ENCODE data around the gene TMPO. TPM values are rescaled to one million over a fixed set of nuclear protein-coding genes. Genes with fewer than 3 reads are reported as not detected.

Gene TMPO
- polyA plus RNA-seq (133 and 143 TPM in 2 replicates), polyA minus RNA-seq (247 and 250 TPM in 2 replicates)

- H3K36me3 ChIP-seq (ENCODE audit: insufficient read depth, low read length) = no peaks in the 10 kb centered on the region
- peak within 1 kb of the TSS; percentile 94 for H2AFZ ChIP-seq (ENCODE audit: low read depth, low read length)
- no peaks in the 10 kb centered on the region for H3K9me3 ChIP-seq (ENCODE audit: low read length)
- no peaks in the 10 kb centered on the region for H4K20me1 ChIP-seq (ENCODE audit: insufficient read depth)
- TF ChIP-seq EP300 (conservative IDR thresholded peaks at IDR 0.05; ENCODE audit: poor library complexity, severe bottlenecking) = no peak
- peak; percentile 94 for TF ChIP-seq TAF1 (IDR thresholded peaks at IDR 0.05; ENCODE audit: low read depth)
- TF ChIP-seq REST (IDR thresholded peaks at IDR 0.05; ENCODE audit: borderline replicate concordance) = peak; percentile 60
- no peak for TF ChIP-seq EZH2 (IDR thresholded peaks at IDR 0.05; ENCODE audit: borderline replicate concordance, insufficient read depth, low read length, poor library complexity, severe bottlenecking)
- peak; percentile 86 for TF ChIP-seq POLR2AphosphoS5 (IDR thresholded peaks at IDR 0.05)
- peak; percentile 86 for TF ChIP-seq MXI1 (conservative IDR thresholded peaks at IDR 0.05; ENCODE audit: poor library complexity, severe bottlenecking)
- TF ChIP-seq RAD21 (conservative IDR thresholded peaks at IDR 0.05) = peak; percentile 16
- peak; percentile 18 for TF ChIP-seq CTCF (IDR thresholded peaks at IDR 0.05; ENCODE audit: poor library complexity, severe bottlenecking)
- H3K4me2 ChIP-seq (ENCODE audit: low read length) = peak within 1 kb of the TSS; percentile 96
- H3K27ac ChIP-seq (ENCODE audit: low read length) = peak within 1 kb of the TSS; percentile 93
- no peaks in the 10 kb centered on the region for H3K27me3 ChIP-seq (ENCODE audit: insufficient read depth, low read depth, low read length)
- peaks cover 4% of the 10 kb centered on the region for H3F3A ChIP-seq (ENCODE audit: insufficient read depth, low read length, poor library complexity, severe bottlenecking)
- peaks cover 54% of the 10 kb centered on the region for H3K79me2 ChIP-seq (replicated peaks; ENCODE audit: insufficient read depth, low read length)
- H3K9ac ChIP-seq (ENCODE audit: low read length) = peak within 1 kb of the TSS; percentile 93
- H3K9me2 ChIP-seq (ENCODE audit: insufficient read depth, low read length) = no peaks in the 10 kb centered on the region
- peak within 1 kb of the TSS; percentile 97 for H3K4me3 ChIP-seq (ENCODE audit: low read length)
Measured at GRCh38 chr12:98515287-98516110, at the start of gene TMPO. Gene TMPO, plus strand, starts transcription at chr12:98515590. Its CDS starts 278 bp downstream, at chr12:98515868.

- H3K27ac ChIP-seq (ENCODE audit: low read length) = no peak overlapping the region
- H3K4me3 ChIP-seq (ENCODE audit: low read length) = no peak overlapping the region
- H3K9me3 ChIP-seq (ENCODE audit: low read length) = no peaks in the 10 kb centered on the region
- H3K9me2 ChIP-seq (ENCODE audit: insufficient read depth, low read length) = no peaks in the 10 kb centered on the region
- H3K9ac ChIP-seq (ENCODE audit: low read length) = no peak overlapping the region
- H3K36me3 ChIP-seq (ENCODE audit: insufficient read depth, low read length) = no peaks in the 10 kb centered on the region
- no peak for TF ChIP-seq RAD21 (conservative IDR thresholded peaks at IDR 0.05)
- TF ChIP-seq REST (IDR thresholded peaks at IDR 0.05; ENCODE audit: borderline replicate concordance) = no peak
- TF ChIP-seq EZH2 (IDR thresholded peaks at IDR 0.05; ENCODE audit: borderline replicate concordance, insufficient read depth, low read length, poor library complexity, severe bottlenecking) = no peak
- TF ChIP-seq SMC3 (conservative IDR thresholded peaks at IDR 0.05; ENCODE audit: poor library complexity) = no peak
- TF ChIP-seq EP300 (conservative IDR thresholded peaks at IDR 0.05; ENCODE audit: poor library complexity, severe bottlenecking) = no peak
- TF ChIP-seq CTCF (IDR thresholded peaks at IDR 0.05; ENCODE audit: poor library complexity, severe bottlenecking) = no peak
- TF ChIP-seq TAF1 (IDR thresholded peaks at IDR 0.05; ENCODE audit: low read depth) = no peak
- no peak for TF ChIP-seq MXI1 (conservative IDR thresholded peaks at IDR 0.05; ENCODE audit: poor library complexity, severe bottlenecking)
- TF ChIP-seq POLR2AphosphoS5 (IDR thresholded peaks at IDR 0.05) = no peak
- H3K79me2 ChIP-seq (replicated peaks; ENCODE audit: insufficient read depth, low read length) = no peaks in the 10 kb centered on the region
- no peak overlapping the region for H2AFZ ChIP-seq (ENCODE audit: low read depth, low read length)
- H3K4me2 ChIP-seq (ENCODE audit: low read length) = no peak overlapping the region
- no peaks in the 10 kb centered on the region for H3F3A ChIP-seq (ENCODE audit: insufficient read depth, low read length, poor library complexity, severe bottlenecking)
- H3K27me3 ChIP-seq (ENCODE audit: insufficient read depth, low read depth, low read length) = no peaks in the 10 kb centered on the region
- no peaks in the 10 kb centered on the region for H4K20me1 ChIP-seq (ENCODE audit: insufficient read depth)
Measured at GRCh38 chr12:98465950-98466602, 49.3 kb upstream of the TMPO start.

Data from neural cell (in vitro differentiated cells).